ENCODE results near the gene CARD14.

CARD14 gene

GRCh38 chr17:80129006-80129565 lies 40.7 kb upstream of the CARD14 start:
- peak overlapping the region; percentile 90 for H3K27ac ChIP-seq
- no peak for TF ChIP-seq CTCF (conservative IDR thresholded peaks at IDR 0.05)

GRCh38 chr17:80130992-80131391 lies 38.8 kb upstream of the CARD14 start:
- TF ChIP-seq CTCF (conservative IDR thresholded peaks at IDR 0.05) = no peak

GRCh38 chr17:80132906-80133625 lies 36.8 kb upstream of the CARD14 start:
- peak overlapping the region; percentile 90 for H3K27ac ChIP-seq
- TF ChIP-seq CTCF (conservative IDR thresholded peaks at IDR 0.05) = no peak

More at GRCh38 chr17:80130992-80131391, 38.8 kb upstream of the CARD14 start:
- H3K27ac ChIP-seq = peak overlapping the region; percentile 90

GRCh38 chr17:80133626-80133970 lies 36.2 kb upstream of the CARD14 start:
- TF ChIP-seq CTCF (conservative IDR thresholded peaks at IDR 0.05) = no peak

GRCh38 chr17:80137131-80137530 lies 32.7 kb upstream of the CARD14 start:
- H3K27ac ChIP-seq = no peak overlapping the region
- no peak for TF ChIP-seq CTCF (conservative IDR thresholded peaks at IDR 0.05)

More at GRCh38 chr17:80133626-80133970, 36.2 kb upstream of the CARD14 start:
- H3K27ac ChIP-seq = peak overlapping the region; percentile 90

- no peak overlapping the region for H3K27ac ChIP-seq
- TF ChIP-seq CTCF (conservative IDR thresholded peaks at IDR 0.05) = no peak
These were observed 30.9 kb upstream of the CARD14 start for GRCh38 chr17:80138856-80139426.

- no peak for TF ChIP-seq CTCF (conservative IDR thresholded peaks at IDR 0.05)
- peak overlapping the region; percentile 25; the same call in 1 of the 2 replicates for H3K27ac ChIP-seq
These were observed 28.2 kb upstream of the CARD14 start for GRCh38 chr17:80141463-80142165.
